ENCODE data around the gene IL16. TPM values are rescaled to one million over a fixed set of nuclear protein-coding genes. Genes with fewer than 3 reads are reported as not detected.
A peak's percentile ranks its signal among the peaks of the same experiment; 100 is the strongest.

Gene IL16
- total RNA-seq, 1 donor from 2014 or later, result 29.6 TPM

GRCh38 chr15:81323559-81323943 is 126.9 kb downstream of the IL16 start:
- Mint-ChIP-seq H3K4me3 (ENCODE audit: unreplicated experiment) (peak overlapping the region; percentile 94), H3K27me3 (ENCODE audit: unreplicated experiment) (no peaks in the 10 kb centered on the region), H3K36me3 (ENCODE audit: low read depth, unreplicated experiment) (peaks cover 2% of the 10 kb centered on the region), H3K9me3 (ENCODE audit: unreplicated experiment) (no peaks in the 10 kb centered on the region), H3K4me1 (ENCODE audit: unreplicated experiment) (peaks cover 7% of the 10 kb centered on the region), H3K27ac (ENCODE audit: unreplicated experiment) (no peak overlapping the region)
- DNase-seq (ENCODE audit: low spot score), result no peak
- no peak for TF ChIP-seq CTCF (IDR thresholded peaks at IDR 0.05; ENCODE audit: unreplicated experiment)

GRCh38 chr15:81323944-81324881 is 127.5 kb downstream of the IL16 start, which contains the start of gene STARD5:
TSS of gene STARD5 (minus strand) at chr15:81324141. CDS start at chr15:81324099, 42 bp downstream.
- peak; percentile 98 for DNase-seq (ENCODE audit: low spot score)
- H3K4me3 Mint-ChIP-seq (ENCODE audit: unreplicated experiment), result peak within 1 kb of the TSS; percentile 94
- no peaks in the 10 kb centered on the region for H3K9me3 Mint-ChIP-seq (ENCODE audit: unreplicated experiment)
- no peak for TF ChIP-seq CTCF (IDR thresholded peaks at IDR 0.05; ENCODE audit: unreplicated experiment)
- peaks cover 7% of the 10 kb centered on the region for H3K4me1 Mint-ChIP-seq (ENCODE audit: unreplicated experiment)
- no peaks in the 10 kb centered on the region for H3K36me3 Mint-ChIP-seq (ENCODE audit: low read depth, unreplicated experiment)
- H3K27me3 Mint-ChIP-seq (ENCODE audit: unreplicated experiment), result no peaks in the 10 kb centered on the region
- H3K27ac Mint-ChIP-seq (ENCODE audit: unreplicated experiment), result no peak within 1 kb of the TSS

- Mint-ChIP-seq H3K27me3 (ENCODE audit: unreplicated experiment) (no peaks in the 10 kb centered on the region), H3K9me3 (ENCODE audit: unreplicated experiment) (no peaks in the 10 kb centered on the region), H3K27ac (ENCODE audit: unreplicated experiment) (no peak overlapping the region), H3K4me3 (ENCODE audit: unreplicated experiment) (no peak overlapping the region), H3K4me1 (ENCODE audit: unreplicated experiment) (peaks cover 7% of the 10 kb centered on the region), H3K36me3 (ENCODE audit: low read depth, unreplicated experiment) (no peaks in the 10 kb centered on the region)
- no peak for DNase-seq (ENCODE audit: low spot score)
- TF ChIP-seq CTCF (IDR thresholded peaks at IDR 0.05; ENCODE audit: unreplicated experiment), result no peak
Observed at GRCh38 chr15:81326466-81327212, 130.0 kb downstream of the IL16 start.

- TF ChIP-seq CTCF (IDR thresholded peaks at IDR 0.05; ENCODE audit: unreplicated experiment), result no peak
- H3K36me3 Mint-ChIP-seq (ENCODE audit: low read depth, unreplicated experiment), result no peaks in the 10 kb centered on the region
- H3K4me1 Mint-ChIP-seq (ENCODE audit: unreplicated experiment), result peaks cover 7% of the 10 kb centered on the region
- DNase-seq (ENCODE audit: low spot score), result no peak
- H3K4me3 Mint-ChIP-seq (ENCODE audit: unreplicated experiment), result no peak overlapping the region
- no peak overlapping the region for H3K27ac Mint-ChIP-seq (ENCODE audit: unreplicated experiment)
- no peaks in the 10 kb centered on the region for H3K9me3 Mint-ChIP-seq (ENCODE audit: unreplicated experiment)
- H3K27me3 Mint-ChIP-seq (ENCODE audit: unreplicated experiment), result no peaks in the 10 kb centered on the region
Observed at GRCh38 chr15:81327516-81327915, 130.8 kb downstream of the IL16 start.

Data from endothelial cell (in vitro differentiated cells).